HepG2 (cell line): ENCODE results near the gene FBXW4. TPM values are rescaled to one million over a fixed set of nuclear protein-coding genes. Genes with fewer than 3 reads are reported as not detected.

ENCODE experiments used
- ATAC-seq: fragments of 200-7000 bp; cut with Tn5 transposase; 3 replicates; pipeline ENCODE4 v1.9.1; 2020; ENCODE audit warnings: mild to moderate bottlenecking, moderate library complexity
- BruUV-seq: library from RNA; stranded (reverse); fragments of 400-500 nt; replicated peaks from 2 replicates; lab custom pipeline; 2021; lab: Mats Ljungman, UMichigan
- CTCF ChIA-PET: fragments of 300-600 bp; formaldehyde crosslinking; extraction: SDS; loops from one replicate; lab custom pipeline; 2021; ENCODE audit warnings: low total read pairs, inconsistent platforms, low intra/inter-chr PET ratio; lab: Yijun Ruan, JAX
- POLR2A ChIA-PET: fragments of 350-600 bp; sonication (Branson Sonifier 250); formaldehyde crosslinking; loops from one replicate; lab custom pipeline; 2020; ENCODE audit warnings: antibody characterized with exemption, inconsistent platforms; lab: Yijun Ruan, JAX
- DNase-seq: peaks from one replicate; pipeline ENCODE4 v3.0.0-alpha.2; 2015; ENCODE audit warnings: low spot score
- FAIRE-seq: peaks from 3 replicates; lab custom pipeline; 2011; peaks lifted over from hg19 to GRCh38; lab: Jason Lieb, UNC
- H2AFZ ChIP-seq: one replicate; pipeline ENCODE4 v1.6.1; 2011; ENCODE audit warnings: low read length, inconsistent platforms
- H3K27ac ChIP-seq: fragments of 300-600 bp; 3 replicates; pipeline ENCODE4 v1.8.0; 2011; ENCODE audit warnings: mixed run types, mild to moderate bottlenecking, mixed read lengths, low read length, inconsistent platforms; ENCODE audit not compliant: insufficient read depth; ENCODE audit errors: extremely low read length
- H3K27me3 ChIP-seq, 2 experiments: fragments of 200-600 bp in 1 of 2; 2 replicates in 1 of 2; 3 replicates in 1 of 2; pipeline versions ENCODE4 v1.6.0 to v1.8.0; 2011; ENCODE audit warnings: low read length in 2 of 2, mild to moderate bottlenecking in 2 of 2, moderate library complexity in 2 of 2, inconsistent platforms in 1 of 2; ENCODE audit not compliant: insufficient read depth in 2 of 2, control insufficient read depth in 1 of 2
- H3K36me3 ChIP-seq, 2 experiments: fragments of 200-600 bp in 1 of 2; replicated peaks in 1 of 2; 2 replicates in 1 of 2; 3 replicates in 1 of 2; pipeline versions ENCODE4 v1.5.1 to v1.8.0; 2011; ENCODE audit warnings: low read length in 2 of 2, inconsistent platforms in 1 of 2; ENCODE audit not compliant: insufficient read depth in 2 of 2, control insufficient read depth in 1 of 2
- H3K4me1 ChIP-seq: 2 replicates; pipeline ENCODE4 v1.5.1; 2012; ENCODE audit warnings: low read length, inconsistent platforms; ENCODE audit not compliant: insufficient read depth
- H3K4me2 ChIP-seq: 2 replicates; pipeline ENCODE4 v1.6.0; 2011; ENCODE audit warnings: low read depth, low read length, inconsistent platforms
- H3K4me3 ChIP-seq, 3 experiments: fragments of 200-600 bp in 1 of 3; sonication (generic), shearing (Covaris generic) in 1 of 3; replicated peaks in 1 of 3; 2 replicates each; pipeline ENCODE4 v1.5.1; 2011 to 2016; ENCODE audit warnings: low read length in 3 of 3, inconsistent platforms in 2 of 3, low read depth in 2 of 3, mild to moderate bottlenecking in 2 of 3, control low read depth in 1 of 3, mixed read lengths in 1 of 3; ENCODE audit not compliant: insufficient read depth in 1 of 3
- H3K79me2 ChIP-seq: one replicate; pipeline ENCODE4 v1.6.1; 2011; ENCODE audit warnings: low read length, inconsistent platforms; ENCODE audit not compliant: insufficient read depth
- H3K9ac ChIP-seq: 2 replicates; pipeline ENCODE4 v1.6.0; 2011; ENCODE audit warnings: mild to moderate bottlenecking, low read depth, low read length, inconsistent platforms; ENCODE audit not compliant: insufficient read depth
- H3K9me3 ChIP-seq: 2 replicates; pipeline ENCODE4 v1.5.1; 2012; ENCODE audit warnings: mild to moderate bottlenecking, low read length
- H4K20me1 ChIP-seq: 2 replicates; pipeline ENCODE4 v1.6.0; 2011; ENCODE audit warnings: inconsistent platforms, mild to moderate bottlenecking, low read length, moderate library complexity; ENCODE audit not compliant: insufficient read depth
- AGO2 ChIP-seq: fragments of 200-400 bp; formaldehyde crosslinking; optimal IDR thresholded peaks from 2 replicates; pipeline ENCODE3; 2017; ENCODE audit warnings: mild to moderate bottlenecking, low read depth, low read length, moderate library complexity
- BHLHE40 ChIP-seq: IDR thresholded peaks from 2 replicates; pipeline ENCODE4 v1.6.1; 2011; ENCODE audit warnings: low read length, improper control_type of control experiment
- KDM5A ChIP-seq: fragments of 200-600 bp; sonication (generic); IDR thresholded peaks from 2 replicates; pipeline ENCODE4 v1.7.0; 2018; ENCODE audit warnings: antibody characterized with exemption, mild to moderate bottlenecking, low read length, borderline replicate concordance
- POLR2AphosphoS2 ChIP-seq: IDR thresholded peaks from 2 replicates; pipeline ENCODE4 v1.6.1; 2011; ENCODE audit warnings: low read depth, low read length, improper control_type of control experiment
- PTBP1 ChIP-seq: fragments of 200-400 bp; formaldehyde crosslinking; IDR thresholded peaks from 2 replicates; pipeline ENCODE4 v1.6.1; 2018; ENCODE audit warnings: low read length, low read depth; ENCODE audit not compliant: poor library complexity, severe bottlenecking
- STAT5B ChIP-seq: sonication (generic); formaldehyde crosslinking; IDR thresholded peaks from 2 replicates; pipeline ENCODE4 v1.4.0; 2020; ENCODE audit warnings: missing genetic modification reagents
- ZNF451 ChIP-seq: sonication (generic); formaldehyde crosslinking; IDR thresholded peaks from 2 replicates; pipeline ENCODE4 v1.5.0; 2020; ENCODE audit warnings: mild to moderate bottlenecking, missing genetic modification reagents
- ZNF790 ChIP-seq: sonication (generic); formaldehyde crosslinking; IDR thresholded peaks from 2 replicates; pipeline ENCODE4 v1.8.0; 2022; ENCODE audit warnings: missing genetic modification reagents, mild to moderate bottlenecking, borderline replicate concordance
- WGBS: methylation state at CpG from one replicate; pipeline ENCODE4 v1.1.6; 2017; ENCODE audit warnings: low lambda C conversion rate; 5-methylcytosine and 5-hydroxymethylcytosine counted together
- in situ Hi-C: cut with HindIII; loops from 2 replicates; pipeline ENCODE4 v1.10.0; 2017; ENCODE audit warnings: low pct_unique_long_range_greater_than_20kb; ENCODE audit not compliant: extremely low pct_ligation_motif_present
- intact Hi-C: fragments of 100-400 bp; cut with micrococcal nuclease; formaldehyde crosslinking; loops from one replicate; pipeline ENCODE4 v1.10.0; 2022; ENCODE audit not compliant: unreplicated experiment
- polyA plus RNA-seq, 8 experiments: library from polyadenylated mRNA; depleted of rRNA in 3 of 8; stranded (reverse) in 7 of 8; unstranded in 1 of 8; fragments of >200 nt; fragmentation: Illumina TruSeq in 4 of 8; extraction: Trizol in 4 of 8; gene quantifications; 2 replicates each; pipeline versions ENCODE4 v1.2.1 to v1.2.3, GENCODE V29; 2011 to 2016; ENCODE audit warnings: low read depth in 4 of 8, missing spikeins in 1 of 8, mixed read lengths in 1 of 8; ENCODE audit not compliant: insufficient read depth in 1 of 8
- total RNA-seq, 5 experiments: library from RNA; depleted of rRNA; stranded (reverse); fragments of >200 nt; fragmentation: Illumina TruSeq; extraction: Trizol; gene quantifications; 2 replicates each; pipeline ENCODE4 v1.2.3, GENCODE V29; 2016; ENCODE audit warnings: low read depth in 1 of 5
- TF ChIP-seq, protein P1 (sequence below): sonication (generic); formaldehyde crosslinking; IDR thresholded peaks from 2 replicates; pipeline ENCODE4 v1.5.1; 2020; ENCODE audit warnings: mild to moderate bottlenecking, moderate library complexity, missing genetic modification reagents
- TF ChIP-seq, protein P2 (sequence below): sonication (generic); formaldehyde crosslinking; IDR thresholded peaks from 2 replicates; pipeline ENCODE4 v1.5.0; 2020; ENCODE audit warnings: mild to moderate bottlenecking, missing genetic modification reagents

The FBXW4 gene
- total and polyA plus RNA-seq, 2 of the 13 experiments (the other 11 are each of a cell fraction or from before 2014, with no cell fraction given) = 23.5 to 33.7 TPM

DNA sequence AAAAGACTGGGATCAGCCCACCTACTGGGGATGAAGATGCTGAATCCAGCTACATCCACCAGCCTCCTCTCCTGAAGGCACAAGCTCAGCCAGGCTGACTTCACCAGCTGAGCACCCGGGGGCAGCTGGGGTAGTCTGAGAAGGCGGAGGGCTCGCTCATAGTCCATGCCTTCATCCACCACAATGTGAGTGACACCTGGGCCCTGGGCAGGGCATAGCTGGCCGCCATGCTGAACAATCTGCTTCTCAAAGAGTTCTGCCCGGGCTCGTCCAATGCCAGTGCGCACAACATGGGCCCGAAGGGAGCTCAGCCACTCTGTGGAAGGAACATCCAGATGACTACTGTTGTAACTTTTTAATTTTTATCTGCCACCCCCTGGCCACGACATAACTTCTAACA lies 109.1 kb downstream of the FBXW4 start:
- CTCF ChIA-PET = no interaction called here
- H4K20me1 ChIP-seq = no peaks in the 10 kb centered on the region
- H2AFZ ChIP-seq = no peak overlapping the region
- H3K4me3 ChIP-seq = no peak overlapping the region
- intact Hi-C loops (no loop called here), in situ Hi-C loops (no loop called here)
- H3K9ac ChIP-seq = no peak overlapping the region
- H3K27ac ChIP-seq = no peak overlapping the region
- no peak for DNase-seq
- no peak overlapping the region for H3K4me2 ChIP-seq
- 96% methylated on average over 8 of the region's 9 CpGs for WGBS
- no TSS peak for BruUV-seq
- peaks cover 25% of the 10 kb centered on the region for H3K4me1 ChIP-seq
- ATAC-seq = no peak
- H3K27me3 ChIP-seq = no peaks in the 10 kb centered on the region; a peak in 1 of 5 replicates
- no peaks in the 10 kb centered on the region for H3K9me3 ChIP-seq
- POLR2A ChIA-PET = interaction anchor here (1.9 kb wide), 1 partner anchor 9 kb away, joined by 6 read pairs; no protein-coding TSS in a partner anchor
- H3K79me2 ChIP-seq = peaks cover 16% of the 10 kb centered on the region
- TF ChIP-seq, protein P1, sequence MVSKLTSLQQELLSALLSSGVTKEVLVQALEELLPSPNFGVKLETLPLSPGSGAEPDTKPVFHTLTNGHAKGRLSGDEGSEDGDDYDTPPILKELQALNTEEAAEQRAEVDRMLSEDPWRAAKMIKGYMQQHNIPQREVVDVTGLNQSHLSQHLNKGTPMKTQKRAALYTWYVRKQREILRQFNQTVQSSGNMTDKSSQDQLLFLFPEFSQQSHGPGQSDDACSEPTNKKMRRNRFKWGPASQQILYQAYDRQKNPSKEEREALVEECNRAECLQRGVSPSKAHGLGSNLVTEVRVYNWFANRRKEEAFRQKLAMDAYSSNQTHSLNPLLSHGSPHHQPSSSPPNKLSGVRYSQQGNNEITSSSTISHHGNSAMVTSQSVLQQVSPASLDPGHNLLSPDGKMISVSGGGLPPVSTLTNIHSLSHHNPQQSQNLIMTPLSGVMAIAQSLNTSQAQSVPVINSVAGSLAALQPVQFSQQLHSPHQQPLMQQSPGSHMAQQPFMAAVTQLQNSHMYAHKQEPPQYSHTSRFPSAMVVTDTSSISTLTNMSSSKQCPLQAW = no peak
- TF ChIP-seq STAT5B (CRISPR knock-in tag) (no peak), ZNF451 (no peak), KDM5A (no peak), PTBP1 (no peak), BHLHE40 (no peak), POLR2AphosphoS2 (no peak), ZNF790 (no peak), AGO2 (no peak)
- TF ChIP-seq, protein P2, sequence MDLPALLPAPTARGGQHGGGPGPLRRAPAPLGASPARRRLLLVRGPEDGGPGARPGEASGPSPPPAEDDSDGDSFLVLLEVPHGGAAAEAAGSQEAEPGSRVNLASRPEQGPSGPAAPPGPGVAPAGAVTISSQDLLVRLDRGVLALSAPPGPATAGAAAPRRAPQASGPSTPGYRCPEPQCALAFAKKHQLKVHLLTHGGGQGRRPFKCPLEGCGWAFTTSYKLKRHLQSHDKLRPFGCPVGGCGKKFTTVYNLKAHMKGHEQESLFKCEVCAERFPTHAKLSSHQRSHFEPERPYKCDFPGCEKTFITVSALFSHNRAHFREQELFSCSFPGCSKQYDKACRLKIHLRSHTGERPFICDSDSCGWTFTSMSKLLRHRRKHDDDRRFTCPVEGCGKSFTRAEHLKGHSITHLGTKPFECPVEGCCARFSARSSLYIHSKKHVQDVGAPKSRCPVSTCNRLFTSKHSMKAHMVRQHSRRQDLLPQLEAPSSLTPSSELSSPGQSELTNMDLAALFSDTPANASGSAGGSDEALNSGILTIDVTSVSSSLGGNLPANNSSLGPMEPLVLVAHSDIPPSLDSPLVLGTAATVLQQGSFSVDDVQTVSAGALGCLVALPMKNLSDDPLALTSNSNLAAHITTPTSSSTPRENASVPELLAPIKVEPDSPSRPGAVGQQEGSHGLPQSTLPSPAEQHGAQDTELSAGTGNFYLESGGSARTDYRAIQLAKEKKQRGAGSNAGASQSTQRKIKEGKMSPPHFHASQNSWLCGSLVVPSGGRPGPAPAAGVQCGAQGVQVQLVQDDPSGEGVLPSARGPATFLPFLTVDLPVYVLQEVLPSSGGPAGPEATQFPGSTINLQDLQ = no peak
- TF ChIP-seq, all 625 proteins: peak for 0
- peaks cover 3 to 22% of the 10 kb centered on the region in 2 experiments; a peak in 4 of 5 replicates for H3K36me3 ChIP-seq
- FAIRE-seq = no peak
